IPS DF 19.7 (cell line): ENCODE results near the gene MINDY1.
A peak's percentile ranks its signal among the peaks of the same experiment; 100 is the strongest.

ENCODE experiments used
- DNase-seq: peaks from one replicate; pipeline ENCODE4 v3.0.0-alpha.2; 2013; ENCODE audit warnings: low read depth, low spot score

MINDY1 gene

DNA sequence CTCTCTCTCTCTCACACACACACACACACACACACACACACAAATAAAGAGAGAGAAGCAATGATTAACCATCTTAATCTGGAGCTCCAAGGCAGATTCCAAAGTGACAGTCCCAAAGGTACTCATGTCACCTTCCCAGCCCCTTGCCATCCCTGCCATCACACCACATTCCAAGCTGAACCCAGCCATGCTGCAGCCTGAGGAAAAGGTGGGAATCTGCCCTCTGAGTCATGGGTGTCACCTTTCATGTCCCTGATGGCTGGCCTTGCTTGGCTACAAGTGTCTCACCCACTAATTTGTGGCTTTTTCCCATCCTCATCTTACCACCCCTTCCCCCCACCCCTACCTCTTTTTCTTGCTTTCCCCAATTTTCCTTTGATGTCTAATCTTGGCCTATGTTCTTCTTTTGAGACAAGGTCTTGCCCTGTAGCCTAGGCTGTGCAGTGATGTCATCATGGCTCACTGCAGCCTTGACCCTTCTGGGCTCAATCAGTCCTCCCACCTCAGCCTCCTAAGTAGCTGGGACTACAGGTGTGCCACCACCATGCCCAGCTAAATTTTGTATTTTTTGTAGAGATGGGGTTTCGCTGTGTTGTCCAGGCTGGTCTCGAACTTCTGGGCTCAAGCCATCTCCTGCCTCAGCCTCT, 21.4 kb downstream of the MINDY1 start:
- no peak for DNase-seq

DNA sequence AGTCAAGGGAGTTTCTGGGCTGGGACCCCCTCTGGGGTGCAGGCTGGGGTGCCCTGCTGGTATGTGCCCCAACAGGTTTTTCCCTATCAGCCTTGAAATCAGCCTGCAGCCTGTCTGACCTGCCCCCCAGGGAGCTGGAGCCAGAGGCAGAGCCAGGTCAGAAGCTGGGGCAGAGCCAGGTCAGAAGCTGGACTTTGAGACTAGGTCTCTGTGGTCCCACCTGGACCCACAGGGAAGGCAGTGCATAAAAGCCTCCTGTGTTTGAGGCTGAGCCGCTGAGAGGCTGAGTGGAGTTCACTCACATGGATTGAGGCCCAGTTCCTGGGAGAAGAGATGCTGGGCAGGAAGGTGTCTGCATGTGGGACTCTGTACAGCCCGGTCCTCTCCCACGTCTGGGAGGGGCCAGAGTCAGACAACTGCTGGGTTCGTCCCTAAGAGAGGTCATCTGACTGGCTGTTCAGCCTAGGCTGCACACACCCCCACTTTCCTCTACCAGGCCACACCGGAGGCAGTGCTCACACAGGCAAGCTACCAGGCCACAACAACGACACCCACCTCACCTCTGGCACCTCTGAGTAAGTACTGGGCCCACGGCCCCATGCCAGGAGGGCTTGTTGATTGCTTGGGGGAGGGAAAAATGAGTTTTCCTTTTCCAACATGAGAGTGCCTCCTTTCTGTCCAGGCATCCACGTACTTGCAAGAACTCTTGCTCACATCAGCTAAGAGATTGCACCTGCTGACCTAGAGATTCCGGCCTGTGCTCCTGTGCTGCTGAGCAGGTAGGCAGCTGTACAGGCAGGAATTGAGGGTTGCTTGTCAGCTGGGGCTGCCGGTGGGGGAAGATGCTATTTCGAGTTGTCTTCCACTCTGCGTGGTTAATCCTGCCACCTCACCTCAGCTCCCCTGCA, 24.6 kb downstream of the MINDY1 start, which contains the start of gene ANXA9:
ANXA9 (plus strand) TSS at position 488 of the 908 bp plus-strand sequence. CDS start 814 bp downstream, outside the sequence.
- DNase-seq = no peak

DNA sequence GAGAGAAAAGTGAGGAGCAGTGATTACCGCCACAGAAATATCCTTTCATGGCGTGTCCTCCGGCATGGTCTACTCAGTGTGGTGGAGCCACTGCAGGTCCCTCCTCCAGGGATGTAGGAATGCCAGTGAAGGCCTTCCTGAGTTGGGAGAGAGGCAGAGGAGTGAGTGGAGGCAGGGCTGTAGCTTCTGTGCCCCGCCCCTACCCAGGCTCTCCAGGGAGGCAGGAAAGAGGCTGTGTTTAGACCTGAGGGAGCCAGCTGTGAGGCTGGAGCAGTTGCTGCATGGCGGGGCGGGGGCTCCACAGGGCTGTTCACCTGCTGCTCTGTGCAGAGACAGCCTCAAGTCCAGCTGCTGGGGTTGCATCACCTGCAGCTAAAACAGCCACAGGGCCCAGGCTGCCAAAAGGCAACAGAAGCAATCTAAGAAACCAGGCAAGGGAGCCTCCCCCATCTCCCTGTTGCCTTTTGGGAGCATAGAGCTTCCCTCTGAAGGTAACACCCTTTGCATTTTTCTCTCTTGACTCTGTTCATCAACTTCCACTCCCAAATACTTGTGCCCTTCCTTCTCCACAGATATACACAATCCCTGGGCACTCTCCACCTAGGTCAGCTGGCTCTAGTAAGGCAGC, 25.4 kb downstream of the MINDY1 start:
- DNase-seq = peak; percentile 90

DNA sequence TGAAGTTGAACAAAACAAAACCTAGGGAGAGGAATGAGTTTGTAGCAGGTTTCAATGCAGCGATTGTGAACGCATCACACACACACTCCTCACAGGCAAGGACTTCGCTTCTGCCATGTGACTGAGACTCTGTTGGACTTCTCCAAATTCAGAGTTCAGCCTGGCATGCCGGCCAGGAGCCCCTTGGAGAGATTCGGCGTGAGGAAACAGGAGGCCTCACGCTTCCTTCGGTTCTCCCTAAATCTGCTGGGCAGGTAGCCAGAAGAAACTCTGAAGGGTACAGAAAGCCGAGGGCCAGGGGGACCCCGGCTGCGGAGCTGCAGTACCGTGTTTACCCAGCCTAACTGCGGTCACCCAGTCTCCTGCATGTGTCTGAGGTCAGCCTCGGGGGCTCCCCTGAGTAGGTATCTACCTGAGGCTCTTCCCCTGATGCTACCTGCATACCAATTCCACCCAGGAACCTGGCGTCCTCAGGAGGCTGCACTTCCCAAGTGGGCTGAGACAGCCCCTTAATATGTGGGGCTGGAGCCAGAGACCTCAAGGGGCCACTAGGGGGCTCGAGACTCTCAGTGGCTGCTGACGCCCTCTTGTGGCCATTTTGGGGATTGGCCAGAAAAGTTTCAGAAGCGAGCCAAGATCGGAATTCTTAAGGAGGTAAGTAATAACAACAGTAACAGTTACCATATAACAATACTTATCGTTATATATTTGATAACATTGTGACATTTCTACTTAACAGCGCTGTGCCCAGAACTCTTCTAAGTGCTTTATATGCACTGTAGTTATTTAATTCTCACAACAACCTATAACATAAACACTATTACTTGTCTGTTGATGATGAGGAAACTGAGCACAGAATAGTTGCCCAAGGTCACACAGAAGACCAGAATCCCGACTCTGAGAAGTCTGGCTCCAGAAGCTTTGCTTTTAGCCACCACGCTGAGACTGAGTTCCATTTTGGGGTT, 27.3 kb downstream of the MINDY1 start:
- no peak for DNase-seq

DNA sequence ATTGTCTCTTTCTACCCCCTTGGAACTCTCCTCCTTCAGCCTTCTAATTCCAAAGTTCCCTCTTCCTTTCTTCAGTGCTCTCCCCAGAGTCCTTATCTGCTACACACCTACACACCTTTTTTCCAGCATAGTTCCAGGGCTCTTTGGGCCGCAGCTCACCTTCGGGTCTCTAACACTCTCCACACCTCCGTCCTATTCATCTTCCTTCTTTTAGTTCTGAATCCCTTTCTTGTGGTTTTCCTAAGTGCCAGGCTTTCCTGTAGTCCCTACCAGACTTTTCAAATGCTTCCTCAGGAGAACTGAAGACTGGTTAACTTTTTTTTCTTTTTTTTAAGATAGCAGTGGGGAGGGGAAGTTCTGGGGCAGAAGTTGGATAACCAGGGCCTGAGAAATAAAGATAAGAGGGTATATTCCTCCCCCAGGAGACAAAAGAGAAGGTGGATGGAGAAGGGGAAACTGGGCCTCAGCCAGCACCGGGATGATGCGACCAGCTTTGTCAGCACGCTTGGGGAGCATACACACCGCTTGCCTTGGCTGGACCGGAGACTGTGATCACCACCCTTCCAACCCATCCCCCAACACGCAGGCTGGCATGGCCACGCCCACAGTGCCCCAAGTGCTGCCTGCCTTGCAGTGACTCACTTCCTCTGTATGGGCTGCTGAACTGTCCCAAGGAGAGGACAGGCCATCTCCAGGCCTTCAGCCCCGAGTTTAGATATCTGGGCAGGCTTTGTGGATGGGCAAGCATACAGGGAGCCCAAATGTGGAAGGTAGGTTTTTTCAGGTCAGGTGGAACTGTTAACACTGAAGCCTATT, 29.6 kb downstream of the MINDY1 start:
- DNase-seq = no peak

DNA sequence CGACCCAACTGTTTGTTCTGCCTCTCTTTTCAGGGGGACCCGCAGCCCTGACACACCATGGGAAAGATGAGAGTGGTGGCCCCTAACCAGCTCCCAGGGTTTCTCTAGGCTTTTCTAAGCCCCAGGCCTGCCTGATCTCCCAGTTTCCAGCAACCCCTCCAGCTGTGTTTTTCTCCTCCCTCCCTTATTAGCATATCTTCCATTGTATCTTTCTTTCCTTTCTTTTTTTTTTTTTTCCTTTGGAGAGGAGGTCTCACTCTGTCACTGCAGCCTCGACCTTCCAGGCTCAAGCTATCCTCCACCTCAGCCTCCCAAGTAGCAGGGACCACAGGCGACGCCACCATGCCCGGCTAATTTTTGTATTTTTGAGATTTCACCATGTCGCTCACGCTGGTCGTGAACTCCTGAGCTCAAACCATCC, 30.3 kb downstream of the MINDY1 start:
- no peak for DNase-seq

DNA sequence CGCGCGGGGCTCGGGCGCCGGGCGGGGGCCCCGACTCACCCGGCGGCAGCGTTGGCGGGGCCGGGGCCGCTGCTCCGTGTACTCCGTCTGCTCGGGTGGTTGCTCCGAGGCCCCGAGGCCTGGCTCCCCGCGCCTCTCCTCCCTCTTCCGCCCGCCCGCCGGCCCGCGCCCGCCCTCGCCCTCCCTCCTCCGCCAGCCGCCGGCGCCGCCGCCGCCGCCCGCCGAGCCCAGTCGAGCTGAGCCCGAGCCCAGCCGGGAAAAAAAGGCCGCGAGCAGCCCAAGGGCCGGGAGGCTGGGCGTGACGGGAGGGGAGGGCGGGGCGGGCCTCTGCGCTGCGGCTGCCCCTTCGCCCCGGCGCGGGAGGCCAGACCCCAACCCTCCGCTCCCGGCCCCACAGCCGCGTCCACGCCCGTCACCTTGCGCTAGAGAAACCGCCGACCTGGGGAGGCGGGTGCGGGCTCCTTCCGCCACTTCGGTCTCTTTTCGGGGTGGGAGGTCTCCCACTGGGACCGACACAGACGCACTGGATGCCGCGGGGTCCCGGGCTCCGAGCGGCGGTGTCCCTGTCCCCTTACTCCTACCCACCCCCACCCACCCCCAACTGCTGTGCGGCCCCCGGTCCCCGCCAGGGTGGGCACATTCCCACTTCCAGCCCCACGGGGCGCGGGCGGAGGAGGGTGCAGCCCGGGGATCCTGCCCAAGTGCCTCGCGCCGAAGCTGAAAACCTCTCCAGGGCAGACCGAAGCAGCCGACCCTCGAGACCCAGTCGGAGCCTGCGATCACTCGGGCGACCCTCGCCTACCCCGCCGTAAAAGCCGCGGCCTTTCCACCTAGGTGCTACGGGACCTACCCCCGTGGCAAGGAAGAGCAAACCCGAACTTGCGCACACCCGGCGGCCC, 31.9 kb downstream of the MINDY1 start, which contains the start of gene CERS2:
CERS2 (minus strand) TSS at position 256 of the 899 bp plus-strand sequence. CDS start 5,745 bp downstream, outside the sequence.
- no peak for DNase-seq

DNA sequence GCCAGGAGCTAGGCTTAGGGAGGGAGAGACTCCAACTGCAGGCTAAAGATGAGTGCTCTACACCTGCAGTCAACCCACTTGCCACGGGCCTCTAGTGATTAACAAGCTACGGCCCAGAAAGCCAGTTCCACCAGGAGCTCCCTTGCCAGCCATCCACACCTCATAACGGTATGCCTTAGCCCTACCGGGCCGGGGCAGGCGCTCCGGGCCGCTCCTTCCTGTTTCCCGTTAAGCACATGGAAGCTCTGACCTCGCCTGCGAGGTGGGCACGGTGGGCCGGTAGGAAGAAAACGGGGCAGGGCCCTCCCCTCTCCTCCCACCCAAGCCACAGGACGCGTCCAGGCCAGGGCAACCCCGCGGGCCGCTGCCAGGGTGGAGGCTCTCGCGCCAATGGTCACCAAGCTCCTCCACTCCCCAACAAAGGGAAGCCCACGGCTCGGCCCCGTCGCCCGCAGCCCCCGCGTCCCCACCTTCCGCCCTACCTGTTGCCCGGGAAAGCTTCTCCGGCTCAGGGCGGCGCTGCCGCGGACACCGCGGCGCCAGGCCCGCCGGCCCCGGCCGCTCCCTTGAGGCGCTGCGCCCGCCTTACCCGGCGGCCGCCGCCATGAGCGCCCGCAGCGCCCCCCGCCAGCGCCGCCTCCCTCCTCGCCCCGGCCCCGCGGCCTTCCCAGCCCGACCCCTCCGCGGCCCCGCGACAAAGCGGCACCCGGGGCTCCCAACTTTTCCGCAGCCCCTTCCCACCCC, 32.7 kb downstream of the MINDY1 start:
- no peak for DNase-seq

DNA sequence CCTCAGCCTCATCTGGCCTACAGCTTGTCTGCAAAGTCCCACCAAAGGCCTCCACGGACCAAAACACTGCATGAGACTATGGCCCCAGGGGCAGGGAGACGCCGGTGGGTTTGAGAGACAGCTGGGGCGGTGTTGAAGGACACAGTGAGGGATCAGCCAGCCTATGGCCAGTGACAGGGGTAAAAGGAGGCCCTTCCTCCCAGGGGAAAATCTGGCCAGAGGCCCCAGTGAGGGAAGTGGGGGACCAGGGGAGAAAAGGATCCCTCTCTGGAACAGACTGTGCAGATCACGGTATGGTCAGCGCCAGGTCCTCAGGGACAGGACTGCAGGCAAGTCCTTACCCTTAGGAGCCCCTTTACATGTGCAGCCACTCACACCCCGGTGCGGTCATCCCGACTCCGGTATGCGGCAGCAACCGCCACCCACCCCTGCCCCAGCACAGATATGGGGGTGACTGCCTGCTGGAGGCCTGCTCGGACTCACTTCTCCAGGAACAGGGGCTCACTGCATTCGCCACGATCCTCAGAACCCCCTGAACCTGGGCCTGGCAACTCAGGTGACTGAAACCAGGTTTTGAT, 33.4 kb downstream of the MINDY1 start:
- DNase-seq = no peak

DNA sequence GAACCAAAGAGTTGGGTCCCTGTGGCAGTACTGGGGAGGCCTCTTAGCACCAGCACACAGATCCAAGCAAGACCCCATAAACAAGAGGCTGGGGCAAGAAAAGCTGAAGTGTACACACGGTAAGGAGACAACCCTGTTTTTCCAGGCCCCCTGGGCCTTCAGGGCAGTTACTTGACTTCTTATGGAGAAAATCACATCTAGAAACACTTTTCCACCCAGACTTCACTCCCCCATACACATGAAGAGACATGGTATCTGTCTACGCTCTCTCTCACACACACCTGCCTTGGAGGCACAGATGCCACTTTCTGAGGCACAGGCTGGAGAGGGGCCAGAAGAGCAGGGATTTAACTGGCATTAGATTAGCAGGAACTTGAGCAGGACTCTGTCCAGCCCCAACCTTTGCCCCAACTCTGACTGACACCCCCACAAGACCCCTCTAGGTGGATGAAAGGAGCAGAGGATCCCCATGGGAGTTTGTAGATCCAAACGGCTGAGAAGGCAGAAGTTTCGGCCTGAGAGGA, 34.2 kb downstream of the MINDY1 start:
- DNase-seq = no peak

DNA sequence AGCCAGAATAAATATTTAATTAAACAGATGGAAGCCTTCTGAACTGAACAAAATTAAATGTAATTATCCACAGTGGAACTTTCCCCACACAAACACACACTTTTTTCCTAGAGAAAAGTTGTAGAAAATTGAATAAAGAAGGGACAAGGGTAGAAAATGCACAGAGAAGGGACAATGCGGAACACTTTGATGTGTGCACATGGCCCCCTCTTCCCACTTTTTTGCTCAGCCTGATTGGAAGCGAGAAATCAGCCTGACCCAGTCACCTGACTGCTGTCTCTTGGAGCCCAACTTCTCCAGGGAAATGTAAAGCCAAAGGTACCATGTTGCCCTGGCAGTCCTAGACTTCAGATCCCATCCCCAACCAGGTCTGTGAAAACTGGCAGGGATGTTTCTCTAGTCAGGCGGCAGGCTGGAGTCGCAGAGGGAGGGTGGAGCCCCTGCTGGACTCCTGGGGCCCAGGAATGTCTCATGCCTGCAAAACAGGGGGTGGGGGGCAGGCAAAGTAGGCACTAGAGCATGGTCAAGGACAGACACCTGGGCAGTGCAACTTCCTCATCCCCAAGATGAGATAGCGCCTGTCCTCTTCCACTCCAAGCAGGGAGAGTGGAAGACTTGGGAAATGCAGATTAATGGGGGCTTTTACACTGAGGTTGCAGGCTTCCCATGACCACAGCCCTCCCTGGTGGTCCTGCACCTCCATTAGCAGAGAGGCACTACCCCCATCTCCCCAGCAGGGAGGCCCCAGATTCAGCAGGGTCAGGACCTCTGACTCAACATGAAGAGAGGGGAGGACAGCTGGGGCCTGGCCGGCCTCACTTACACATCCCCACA, 34.9 kb downstream of the MINDY1 start:
- DNase-seq = no peak

DNA sequence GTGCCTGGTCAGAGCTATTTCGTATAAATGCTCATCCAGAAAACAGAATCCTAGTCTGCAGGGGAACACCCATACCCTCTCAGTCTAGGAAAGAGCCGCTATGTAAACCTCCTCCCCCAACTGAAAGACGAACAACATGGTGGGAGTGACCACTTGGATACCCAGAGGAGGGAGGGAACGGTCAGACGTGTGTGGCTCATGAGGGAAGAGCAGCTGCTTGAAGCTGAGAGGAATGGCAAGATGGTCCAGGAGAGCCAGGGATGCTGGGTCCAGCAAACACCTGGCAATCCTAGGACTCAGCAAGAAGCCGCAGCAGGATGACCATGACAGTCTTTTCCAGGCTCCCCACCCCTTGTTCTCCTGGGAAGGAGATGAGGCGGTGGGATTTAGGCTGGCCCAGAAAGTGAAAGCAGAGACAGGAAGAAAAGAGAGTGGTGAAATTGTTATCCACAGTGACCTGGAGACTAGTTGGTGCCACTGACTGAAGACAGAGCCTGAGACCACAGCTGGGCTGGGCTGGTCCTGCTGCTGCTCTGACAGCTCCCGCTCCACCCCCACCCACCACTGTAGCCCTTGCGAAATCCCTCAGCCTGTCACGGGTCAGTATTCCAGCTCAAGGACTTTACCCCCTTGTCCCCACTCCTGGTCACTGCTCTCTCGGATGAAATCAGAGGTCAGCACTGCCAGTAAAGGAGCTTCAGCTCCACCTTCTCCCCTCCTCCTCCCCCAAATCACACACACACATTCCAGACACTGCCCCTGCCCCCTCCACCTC, 35.7 kb downstream of the MINDY1 start:
- DNase-seq = no peak

DNA sequence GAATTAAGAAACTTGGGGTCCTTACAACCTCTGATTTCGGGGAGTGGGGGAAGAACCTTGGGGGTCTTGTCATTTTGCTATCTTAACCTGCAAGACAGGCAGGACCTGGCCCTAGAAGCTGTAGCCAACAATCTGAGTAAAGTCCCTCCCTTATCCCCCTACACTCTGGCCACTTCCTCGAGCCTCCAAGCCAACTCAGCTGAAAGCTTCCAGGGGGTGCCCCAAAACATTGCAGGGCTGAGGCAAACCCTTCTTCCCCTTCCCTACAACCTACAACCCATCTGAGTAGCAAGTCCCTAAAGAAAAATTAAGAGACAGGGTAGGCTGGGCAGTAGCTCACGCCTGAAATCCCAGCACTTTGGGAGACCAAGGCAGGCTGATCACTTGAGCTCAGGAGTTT, 37.1 kb downstream of the MINDY1 start:
- no peak for DNase-seq

DNA sequence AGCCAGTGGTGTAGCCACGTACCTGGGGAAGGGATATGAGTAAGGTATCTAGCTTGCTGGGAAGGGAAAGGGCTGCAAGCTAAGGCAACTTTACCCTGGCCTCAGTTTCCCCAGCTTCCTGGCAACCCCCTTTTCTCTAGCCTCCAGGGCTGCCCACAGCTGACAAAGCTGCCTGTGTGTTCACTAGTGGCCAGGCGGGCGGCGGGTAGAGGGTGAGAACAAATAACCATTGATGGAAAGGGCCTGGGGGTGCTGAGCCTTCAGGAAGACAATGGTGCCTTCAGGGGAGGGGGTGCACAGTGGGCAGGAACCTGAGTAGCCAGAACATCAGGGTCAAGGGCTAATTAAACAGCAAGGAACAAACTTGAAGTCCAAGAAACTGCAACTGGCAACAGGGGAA, 38.2 kb downstream of the MINDY1 start:
- DNase-seq = no peak

DNA sequence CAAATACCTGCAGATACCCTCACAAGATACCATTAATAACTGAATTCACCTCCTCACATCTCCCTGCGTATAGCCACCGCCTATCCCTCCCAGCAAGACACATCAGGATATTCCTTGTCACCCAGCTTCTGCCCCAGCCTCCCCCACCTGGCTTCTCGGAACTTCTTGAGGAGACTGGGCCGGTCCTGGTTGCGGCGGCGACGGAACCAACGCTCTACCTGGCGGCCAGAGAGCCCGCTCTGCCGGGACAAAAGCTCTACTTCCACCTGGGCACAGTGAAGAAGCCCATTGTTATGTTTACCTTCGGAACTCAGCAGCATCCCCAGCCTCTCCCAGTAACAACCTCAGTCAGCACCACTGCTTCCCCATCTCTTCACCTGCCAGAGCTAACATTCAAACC, 38.8 kb downstream of the MINDY1 start:
- no peak for DNase-seq

DNA sequence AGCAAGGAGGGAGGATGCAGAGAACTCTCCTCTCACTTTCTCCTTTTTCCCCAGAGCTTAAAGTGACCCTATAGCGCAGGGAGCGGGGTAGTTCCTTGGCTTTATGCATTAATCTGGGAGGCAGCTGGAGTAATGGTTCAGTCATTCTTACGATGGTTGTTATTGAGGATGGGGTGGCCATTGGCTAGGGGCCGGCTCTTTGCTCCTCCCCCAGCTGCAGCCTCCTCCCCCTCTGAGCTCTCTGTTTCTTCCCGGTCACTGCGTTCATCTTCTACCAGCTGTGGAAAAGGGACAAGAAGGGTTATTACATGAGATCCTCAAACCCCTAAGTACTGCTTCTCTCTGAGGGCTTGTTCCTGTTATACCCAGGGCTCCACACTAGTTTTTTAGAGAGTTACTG, 40.7 kb downstream of the MINDY1 start:
- DNase-seq = no peak
